Lung microvascular endothelial cell (primary cell): ENCODE data around the gene ZNF620. TPM values are rescaled to one million over a fixed set of nuclear protein-coding genes. Genes with fewer than 3 reads are reported as not detected.
A peak's percentile ranks its signal among the peaks of the same experiment; 100 is the strongest.
"Not testable (repeated sequence)": the region's sequence is repeated elsewhere in the genome, so short reads cannot be mapped to it uniquely, and the experiment has no call there.

ENCODE experiments used
- DNase-seq, 2 donors: peaks; one replicate each; pipeline versions ENCODE4 v3.0.0 to v3.0.0-alpha.2; 2010; ENCODE audit warnings: low read depth in 2 of 2
- total RNA-seq: library from RNA; depleted of rRNA; stranded (reverse); fragments of >200 nt; gene quantifications from 2 replicates; pipeline ENCODE4 v1.2.1, GENCODE V29; 2014

ZNF620 gene
- 3.5 and 6.5 TPM in 2 replicates for total RNA-seq

- peak; percentile 73 to 94 for DNase-seq
Measured at GRCh38 chr3:40505599-40506462, at the start of gene ZNF620. Gene ZNF620 (plus strand): TSS chr3:40506039. CDS start chr3:40506353, 314 bp downstream.

GRCh38 chr3:40456279-40456939 lies 49.4 kb upstream of the ZNF620 start:
- DNase-seq, result no peak

GRCh38 chr3:40456940-40457823 lies 48.7 kb upstream of the ZNF620 start, which contains the start of gene RPL14:
Gene RPL14 (plus strand): TSS chr3:40457339. CDS start chr3:40457472, 133 bp downstream.
- peak; percentile 98 for DNase-seq

DNA sequence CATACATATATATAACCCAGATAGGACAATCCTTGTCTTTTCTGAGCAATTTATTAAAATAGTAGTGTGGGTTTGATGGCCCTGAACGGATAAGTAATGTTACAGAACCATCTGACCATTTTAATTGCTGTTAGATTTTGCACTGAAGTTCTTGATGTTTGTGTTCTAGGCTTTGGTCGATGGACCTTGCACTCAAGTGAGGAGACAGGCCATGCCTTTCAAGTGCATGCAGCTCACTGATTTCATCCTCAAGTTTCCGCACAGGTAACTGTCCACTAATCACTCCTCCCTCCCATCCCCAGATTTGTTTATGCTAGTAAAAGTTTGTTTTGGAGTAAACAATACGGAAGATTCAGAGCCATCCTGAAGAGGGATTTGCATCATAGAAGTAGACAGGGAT lies 47.4 kb upstream of the ZNF620 start:
- DNase-seq, result no peak

- not testable (repeated sequence) for DNase-seq
Measured at GRCh38 chr3:40460481-40460880, 45.4 kb upstream of the ZNF620 start.

DNA sequence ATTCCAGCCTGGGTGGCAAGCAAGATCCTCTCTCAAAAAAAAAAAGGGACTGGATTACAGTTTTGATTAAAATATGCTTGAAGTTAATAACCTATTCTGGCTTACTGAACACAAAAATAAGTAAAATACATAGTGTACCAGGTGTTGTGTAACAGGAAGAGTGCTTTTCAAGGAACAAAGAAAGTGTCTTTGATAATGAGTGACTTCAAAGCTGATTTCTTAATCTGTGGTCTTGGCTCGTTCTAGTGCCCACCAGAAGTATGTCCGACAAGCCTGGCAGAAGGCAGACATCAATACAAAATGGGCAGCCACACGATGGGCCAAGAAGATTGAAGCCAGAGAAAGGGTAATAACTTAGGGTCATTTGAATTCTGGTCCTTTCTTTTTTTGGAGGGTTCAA lies 44.7 kb upstream of the ZNF620 start:
- DNase-seq, result no peak

DNA sequence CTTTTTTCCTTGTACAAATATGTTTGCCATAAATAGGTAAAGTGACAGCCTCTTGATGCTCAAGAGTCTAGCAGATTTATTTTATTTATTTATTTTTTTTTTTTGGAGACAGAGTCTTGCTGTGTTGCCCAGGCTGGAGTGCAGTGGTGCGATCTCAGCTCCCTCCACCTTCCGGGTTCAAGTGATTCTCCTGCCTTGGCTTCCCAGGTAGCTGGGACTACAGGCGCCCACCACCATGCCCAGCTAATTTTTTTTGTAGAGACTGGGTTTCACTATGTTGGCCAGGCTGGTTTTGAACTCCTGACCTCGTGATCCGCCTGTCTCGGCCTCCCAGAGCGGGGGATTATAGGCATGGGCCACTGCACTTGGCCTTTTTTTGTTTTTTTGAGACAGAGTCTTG lies 43.0 kb upstream of the ZNF620 start:
- DNase-seq, result not testable (repeated sequence)

DNA sequence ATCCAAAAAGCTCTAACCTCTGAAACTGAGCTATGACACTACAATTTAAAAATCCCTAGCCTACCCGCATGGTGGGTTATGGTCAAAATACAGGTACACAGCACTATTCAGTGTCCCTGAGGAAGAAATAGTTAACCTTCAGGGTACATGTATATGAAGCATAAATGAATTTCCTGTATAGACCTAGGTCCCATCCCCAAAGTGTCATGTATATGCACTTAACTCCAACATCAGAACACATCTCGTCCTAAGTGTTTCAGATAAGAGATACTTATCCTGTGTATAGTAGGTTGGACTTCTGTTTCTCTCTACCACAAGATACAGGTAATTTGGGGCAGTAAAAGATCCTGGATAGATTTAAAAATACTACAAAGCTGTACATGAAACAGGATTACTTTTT lies 42.3 kb upstream of the ZNF620 start:
- no peak for DNase-seq

DNA sequence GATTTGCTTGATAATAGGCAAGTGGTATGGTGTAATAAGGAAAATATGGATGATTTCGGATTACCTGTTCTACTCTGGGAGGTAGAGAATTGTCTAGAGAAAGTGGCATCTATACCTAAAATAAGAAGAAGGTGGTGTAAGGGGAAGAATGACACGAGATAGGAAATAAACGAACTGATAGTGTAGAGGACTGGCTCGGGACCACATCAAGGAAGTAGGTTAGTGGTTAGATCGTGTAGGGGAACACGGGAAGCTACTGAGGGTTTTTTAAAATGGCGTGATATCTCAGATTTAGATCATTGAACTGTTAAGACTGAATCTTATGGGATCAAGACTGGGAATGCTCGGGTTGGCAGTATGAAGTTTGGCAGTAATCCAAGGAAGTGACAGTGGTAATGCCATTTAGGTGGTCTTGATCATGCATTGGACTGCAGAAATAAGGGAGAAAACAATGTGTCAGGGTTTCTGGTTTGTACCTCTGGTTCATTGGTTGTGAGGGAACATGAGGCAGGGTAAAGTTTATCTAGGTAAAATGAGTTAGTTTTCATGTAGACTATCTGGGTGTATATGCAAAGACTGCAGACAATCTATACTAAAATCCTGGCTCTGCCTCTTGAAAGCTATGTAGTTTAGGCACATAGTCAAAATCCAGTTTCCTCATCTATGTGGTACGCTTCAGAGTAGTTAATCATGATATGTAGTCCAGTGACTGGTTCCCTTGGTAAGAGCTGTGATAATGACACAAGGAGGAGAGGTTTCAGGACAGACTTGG lies 41.3 kb upstream of the ZNF620 start:
- DNase-seq, result no peak

- no peak for DNase-seq
Measured at GRCh38 chr3:40465111-40465407, 40.8 kb upstream of the ZNF620 start.

DNA sequence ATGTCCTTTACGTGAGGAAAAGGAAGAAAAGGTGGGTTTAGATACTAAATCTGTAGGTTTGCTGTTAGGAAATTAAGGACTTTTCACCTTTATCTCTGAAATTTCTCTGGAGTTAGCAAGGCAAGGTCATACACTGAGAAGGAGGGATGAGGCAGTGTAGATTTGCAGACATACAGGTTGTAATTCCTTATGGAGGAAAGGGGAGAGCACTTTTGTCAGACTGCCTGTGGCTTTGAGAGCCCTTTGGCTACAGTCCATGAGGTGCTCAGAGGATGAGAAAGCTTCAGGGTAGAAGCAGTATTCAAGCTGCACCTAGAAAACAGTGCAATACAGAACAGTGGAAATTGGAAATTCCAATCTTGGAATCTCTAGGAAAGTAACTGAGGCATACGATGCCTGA lies 40.4 kb upstream of the ZNF620 start:
- no peak for DNase-seq

GRCh38 chr3:40468018-40468417 lies 37.8 kb upstream of the ZNF620 start:
- DNase-seq, result no peak

GRCh38 chr3:40470701-40471100 lies 35.1 kb upstream of the ZNF620 start:
- DNase-seq, result no peak

GRCh38 chr3:40476478-40477470 lies 29.1 kb upstream of the ZNF620 start, which contains the start of gene ZNF619:
Gene ZNF619 (plus strand): TSS chr3:40477122. CDS start chr3:40477980, 858 bp downstream.
- peak; percentile 84 to 86 for DNase-seq

GRCh38 chr3:40477666-40478065 lies 28.2 kb upstream of the ZNF620 start:
- DNase-seq, result peak; percentile 6 to 9

DNA sequence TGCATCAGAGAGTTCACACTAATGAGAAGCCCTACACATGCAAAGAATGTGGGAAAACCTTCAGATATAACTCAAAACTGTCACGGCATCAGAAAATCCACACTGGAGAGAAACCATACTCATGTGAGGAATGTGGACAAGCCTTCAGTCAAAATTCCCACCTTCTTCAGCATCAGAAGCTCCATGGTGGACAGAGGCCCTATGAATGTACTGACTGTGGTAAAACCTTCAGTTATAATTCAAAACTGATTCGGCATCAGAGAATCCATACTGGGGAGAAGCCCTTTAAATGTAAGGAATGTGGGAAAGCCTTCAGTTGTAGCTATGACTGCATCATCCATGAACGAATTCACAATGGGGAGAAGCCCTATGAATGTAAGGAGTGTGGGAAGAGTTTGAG lies 18.7 kb upstream of the ZNF620 start:
- no peak for DNase-seq

GRCh38 chr3:40490916-40491315 lies 14.9 kb upstream of the ZNF620 start:
- DNase-seq, result peak in 1 of 2 donors; percentile 16

GRCh38 chr3:40494698-40495097 lies 11.1 kb upstream of the ZNF620 start:
- no peak for DNase-seq

GRCh38 chr3:40497288-40497687 lies 8.6 kb upstream of the ZNF620 start:
- DNase-seq, result no peak

DNA sequence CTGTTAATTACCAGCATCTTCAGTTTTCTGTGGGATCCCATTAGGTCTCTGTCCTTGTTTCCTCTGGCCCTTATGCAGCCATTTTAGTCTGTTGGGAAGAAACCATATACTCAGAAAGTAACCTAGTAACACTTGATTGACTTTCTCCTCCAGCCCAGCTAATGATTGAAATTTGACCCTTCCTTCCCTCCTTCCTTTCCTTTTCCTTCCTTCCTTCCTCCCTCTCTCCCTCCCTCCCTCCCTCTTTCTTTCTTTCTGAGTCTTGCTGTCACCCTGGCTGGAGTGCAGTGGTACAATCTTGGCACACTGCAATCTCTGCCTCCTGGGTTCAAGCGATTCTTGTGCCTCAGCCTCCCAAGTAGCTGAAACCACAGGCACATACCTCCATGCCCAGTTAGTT lies 5.9 kb upstream of the ZNF620 start:
- no peak for DNase-seq
